Ureter (tissue), 1 donor: Measurements from ENCODE around the gene TFDP1. TPM values are rescaled to one million over a fixed set of nuclear protein-coding genes. Genes with fewer than 3 reads are reported as not detected.

Source experiments
- DNase-seq: peaks from one replicate; pipeline ENCODE4 v3.0.0-alpha.2; 2020; ENCODE audit warnings: low spot score
- total RNA-seq: library from RNA; stranded (reverse); gene quantifications from one replicate; pipeline ENCODE4 v1.2.4, GENCODE V29; 2023
- donor health status: DM: yes; HTN: yes; CAD: no.

The TFDP1 gene
- total RNA-seq, 1 donor from 2014 or later, result 54.9 TPM

GRCh38 chr13:113567681-113568080 is 16.9 kb upstream of the TFDP1 start:
- peak; percentile 8 for DNase-seq

GRCh38 chr13:113573065-113573464 is 11.5 kb upstream of the TFDP1 start:
- DNase-seq, result peak; percentile 4

GRCh38 chr13:113576597-113576996 is 8.0 kb upstream of the TFDP1 start:
- DNase-seq, result no peak

- peak; percentile 6 for DNase-seq
Measured at GRCh38 chr13:113577881-113578435, 6.6 kb upstream of the TFDP1 start.

GRCh38 chr13:113579686-113580085 is 4.9 kb upstream of the TFDP1 start:
- DNase-seq, result no peak

GRCh38 chr13:113581871-113582270 is 2.7 kb upstream of the TFDP1 start:
- peak; percentile 1 for DNase-seq

GRCh38 chr13:113582841-113583631 is 1.5 kb upstream of the TFDP1 start:
- DNase-seq, result peak; percentile 34

- DNase-seq, result peak; percentile 46
Measured at GRCh38 chr13:113584870-113585671, 518 bp downstream of the TFDP1 start.

GRCh38 chr13:113585896-113586295 is 1.3 kb downstream of the TFDP1 start:
- DNase-seq, result peak; percentile 41

GRCh38 chr13:113586661-113587479 is 2.3 kb downstream of the TFDP1 start:
- DNase-seq, result peak; percentile 32

- peak; percentile 9 for DNase-seq
Measured at GRCh38 chr13:113588394-113589111, 4.0 kb downstream of the TFDP1 start.

- DNase-seq, result peak; percentile 33
Measured at GRCh38 chr13:113589251-113589960, 4.9 kb downstream of the TFDP1 start.

- peak; percentile 37 for DNase-seq
Measured at GRCh38 chr13:113589961-113590339, 5.4 kb downstream of the TFDP1 start.

- DNase-seq, result peak; percentile 7
Measured at GRCh38 chr13:113591750-113592149, 7.2 kb downstream of the TFDP1 start.

GRCh38 chr13:113592571-113592970 is 8.0 kb downstream of the TFDP1 start:
- DNase-seq, result peak; percentile 34

- peak; percentile 35 for DNase-seq
Measured at GRCh38 chr13:113594066-113594821, 9.7 kb downstream of the TFDP1 start.

GRCh38 chr13:113595131-113595530 is 10.6 kb downstream of the TFDP1 start:
- no peak for DNase-seq

- DNase-seq, result no peak
Measured at GRCh38 chr13:113596321-113597200, 12.0 kb downstream of the TFDP1 start.
